CD14-positive monocyte (primary cell): ENCODE measurements around the gene PREP. TPM values are rescaled to one million over a fixed set of nuclear protein-coding genes. Genes with fewer than 3 reads are reported as not detected.

ENCODE experiments used
- DNase-seq, 3 donors: peaks; one replicate each; pipeline ENCODE4 v3.0.0-alpha.2; 2011 to 2022
- H2AFZ ChIP-seq: 2 replicates; pipeline ENCODE4 v1.6.0; 2012; ENCODE audit warnings: mild to moderate bottlenecking, low read depth, low read length, inconsistent platforms; ENCODE audit not compliant: insufficient read depth, poor library complexity, severe bottlenecking
- H3K27ac ChIP-seq, 2 donors: 1 replicate in 1 of 2; 2 replicates in 1 of 2; pipeline ENCODE4 v1.5.1; 2012 to 2013; ENCODE audit warnings: low read length in 2 of 2, control low read depth in 1 of 2, inconsistent platforms in 1 of 2, low read depth in 1 of 2, mild to moderate bottlenecking in 1 of 2
- H3K27me3 ChIP-seq, 2 donors: one replicate each; pipeline versions ENCODE4 v1.6.0 to v1.6.1; 2011 to 2013; ENCODE audit warnings: low read length in 2 of 2; ENCODE audit not compliant: control insufficient read depth in 2 of 2, insufficient read depth in 2 of 2
- H3K36me3 ChIP-seq, 2 donors: replicated peaks in 1 of 2; 1 replicate in 1 of 2; 2 replicates in 1 of 2; pipeline versions ENCODE4 v1.5.1 to v1.6.1; 2012 to 2013; ENCODE audit warnings: low read length in 2 of 2, control low read depth in 1 of 2, inconsistent platforms in 1 of 2, mild to moderate bottlenecking in 1 of 2; ENCODE audit not compliant: insufficient read depth in 2 of 2, control insufficient read depth in 1 of 2
- H3K4me1 ChIP-seq, 2 donors: 1 replicate in 1 of 2; 2 replicates in 1 of 2; pipeline versions ENCODE4 v1.5.1 to v1.6.1; 2012 to 2013; ENCODE audit warnings: low read length in 2 of 2, control low read depth in 1 of 2, inconsistent platforms in 1 of 2, mild to moderate bottlenecking in 1 of 2, moderate library complexity in 1 of 2; ENCODE audit not compliant: insufficient read depth in 2 of 2, control insufficient read depth in 1 of 2
- H3K4me2 ChIP-seq: replicated peaks from 2 replicates; pipeline ENCODE3; 2012; ENCODE audit warnings: low read length, moderate library complexity, mild to moderate bottlenecking; ENCODE audit not compliant: poor library complexity, severe bottlenecking; ENCODE audit errors: extremely low read depth
- H3K4me3 ChIP-seq, 3 experiments: fragments of 200-600 bp in 1 of 3; sonication (generic) in 1 of 3; replicated peaks in 1 of 3; 1 replicate in 2 of 3; 2 replicates in 1 of 3; pipeline ENCODE4 v1.5.1; 2011 to 2013; ENCODE audit warnings: low read length in 3 of 3, mild to moderate bottlenecking in 3 of 3, control low read depth in 2 of 3, low read depth in 2 of 3, inconsistent platforms in 1 of 3, moderate library complexity in 1 of 3
- H3K79me2 ChIP-seq: 2 replicates; pipeline ENCODE4 v1.6.0; 2012; ENCODE audit warnings: mild to moderate bottlenecking, control low read depth, inconsistent platforms, low read length, moderate library complexity; ENCODE audit not compliant: insufficient read depth
- H3K9ac ChIP-seq: 2 replicates; pipeline ENCODE4 v1.6.0; 2017; ENCODE audit warnings: low read length, mild to moderate bottlenecking; ENCODE audit not compliant: insufficient read depth, poor library complexity, severe bottlenecking
- H3K9me3 ChIP-seq, 2 donors: replicated peaks in 1 of 2; 1 replicate in 1 of 2; 2 replicates in 1 of 2; pipeline versions ENCODE4 v1.5.1 to v1.6.1; 2012 to 2013; ENCODE audit warnings: low read length in 2 of 2, control low read depth in 1 of 2; ENCODE audit not compliant: control insufficient read depth in 1 of 2, insufficient read depth in 1 of 2
- H4K20me1 ChIP-seq: 2 replicates; pipeline ENCODE4 v1.6.0; 2012; ENCODE audit warnings: mild to moderate bottlenecking, low read length, control low read depth, moderate library complexity; ENCODE audit not compliant: insufficient read depth
- H3K27ac Mint-ChIP-seq, 7 donors: one replicate each; pipeline ENCODE4 v1.8.0; 2020; ENCODE audit warnings: mild to moderate bottlenecking in 7 of 7, mixed read lengths in 7 of 7, moderate library complexity in 6 of 7, inconsistent platforms in 2 of 7
- H3K27me3 Mint-ChIP-seq, 3 donors: one replicate each; pipeline ENCODE4 v1.8.0; 2021 to 2022; ENCODE audit warnings: low read depth in 3 of 3, mild to moderate bottlenecking in 3 of 3, mixed read lengths in 3 of 3, moderate library complexity in 3 of 3, inconsistent platforms in 1 of 3
- H3K36me3 Mint-ChIP-seq, 2 donors: one replicate each; pipeline ENCODE4 v1.8.0; 2020; ENCODE audit warnings: mixed read lengths in 2 of 2, inconsistent platforms in 1 of 2, mild to moderate bottlenecking in 1 of 2
- H3K4me1 Mint-ChIP-seq: one replicate; pipeline ENCODE4 v1.8.0; 2020; ENCODE audit warnings: mild to moderate bottlenecking, mixed read lengths
- H3K4me3 Mint-ChIP-seq, 2 donors: one replicate each; pipeline ENCODE4 v1.8.0; 2020; ENCODE audit warnings: mild to moderate bottlenecking in 2 of 2, mixed read lengths in 2 of 2, moderate library complexity in 1 of 2
- H3K9me3 Mint-ChIP-seq, 7 donors: one replicate each; pipeline ENCODE4 v1.8.0; 2020 to 2022; ENCODE audit warnings: mixed read lengths in 7 of 7, mild to moderate bottlenecking in 6 of 7, moderate library complexity in 6 of 7, inconsistent platforms in 2 of 7
- WGBS: methylation state at CpG from one replicate; pipeline ENCODE4 v1.1.5; 2013; ENCODE audit warnings: missing lambda C conversion rate; ENCODE audit not compliant: insufficient coverage; 5-methylcytosine and 5-hydroxymethylcytosine counted together
- intact Hi-C, 2 donors: fragments of 100-400 bp; cut with micrococcal nuclease; formaldehyde crosslinking; loops; one replicate each; pipeline versions ENCODE4 v1.15.0 to v1.15.1; 2023
- polyA plus RNA-seq, 3 donors: library from polyadenylated mRNA; depleted of rRNA in 1 of 3; unstranded in 2 of 3; stranded (reverse) in 1 of 3; fragments of 300-500 nt in 2 of 3; fragments of >200 nt in 1 of 3; fragmentation: Illumina TruSeq in 2 of 3; gene quantifications; 1 replicate in 2 of 3; 2 replicates in 1 of 3; pipeline ENCODE4 v1.2.3, GENCODE V29; 2012 to 2021
- TF ChIP-seq, protein P1 (sequence below): fragments of 200-600 bp; IDR thresholded peaks from one replicate; pipeline ENCODE4 v1.8.0; 2022; ENCODE audit warnings: antibody characterized with exemption, mild to moderate bottlenecking

The PREP gene
- polyA plus RNA-seq, 3 donors = 21.4 to 40.8 (median 30.7) TPM

GRCh38 chr6:105313211-105313610 lies 89.7 kb downstream of the PREP start:
- Histone ChIP-seq H3K4me1 (no peaks in the 10 kb centered on the region), H4K20me1 (no peaks in the 10 kb centered on the region), H3K9ac (no peak overlapping the region), H3K79me2 (no peaks in the 10 kb centered on the region), H2AFZ (no peak overlapping the region), H3K27ac (no peak overlapping the region), H3K36me3 (peaks cover 39 to 86% of the 10 kb centered on the region in 2 donors), H3K27me3 (no peaks in the 10 kb centered on the region), H3K9me3 (no peaks in the 10 kb centered on the region), H3K4me3 (no peak overlapping the region), H3K4me2 (no peak overlapping the region)
- no peaks in the 10 kb centered on the region for H3K27me3 Mint-ChIP-seq
- TF ChIP-seq, protein P1, sequence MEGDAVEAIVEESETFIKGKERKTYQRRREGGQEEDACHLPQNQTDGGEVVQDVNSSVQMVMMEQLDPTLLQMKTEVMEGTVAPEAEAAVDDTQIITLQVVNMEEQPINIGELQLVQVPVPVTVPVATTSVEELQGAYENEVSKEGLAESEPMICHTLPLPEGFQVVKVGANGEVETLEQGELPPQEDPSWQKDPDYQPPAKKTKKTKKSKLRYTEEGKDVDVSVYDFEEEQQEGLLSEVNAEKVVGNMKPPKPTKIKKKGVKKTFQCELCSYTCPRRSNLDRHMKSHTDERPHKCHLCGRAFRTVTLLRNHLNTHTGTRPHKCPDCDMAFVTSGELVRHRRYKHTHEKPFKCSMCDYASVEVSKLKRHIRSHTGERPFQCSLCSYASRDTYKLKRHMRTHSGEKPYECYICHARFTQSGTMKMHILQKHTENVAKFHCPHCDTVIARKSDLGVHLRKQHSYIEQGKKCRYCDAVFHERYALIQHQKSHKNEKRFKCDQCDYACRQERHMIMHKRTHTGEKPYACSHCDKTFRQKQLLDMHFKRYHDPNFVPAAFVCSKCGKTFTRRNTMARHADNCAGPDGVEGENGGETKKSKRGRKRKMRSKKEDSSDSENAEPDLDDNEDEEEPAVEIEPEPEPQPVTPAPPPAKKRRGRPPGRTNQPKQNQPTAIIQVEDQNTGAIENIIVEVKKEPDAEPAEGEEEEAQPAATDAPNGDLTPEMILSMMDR = no peak
- intact Hi-C loops = no loop called here
- H3K27ac Mint-ChIP-seq = no peak overlapping the region
- H3K4me3 Mint-ChIP-seq = no peak overlapping the region
- no peaks in the 10 kb centered on the region for H3K9me3 Mint-ChIP-seq
- DNase-seq = no peak
- no peaks in the 10 kb centered on the region for H3K4me1 Mint-ChIP-seq
- H3K36me3 Mint-ChIP-seq = peaks cover 45 to 58% of the 10 kb centered on the region in 2 donors
- WGBS = no CpG with 5 or more reads among the region's 4 CpGs

- H3K4me1 ChIP-seq = no peaks in the 10 kb centered on the region
- H3K4me3 ChIP-seq = no peak overlapping the region
- no peaks in the 10 kb centered on the region for H3K4me1 Mint-ChIP-seq
- H3K9ac ChIP-seq = no peak overlapping the region
- no peak overlapping the region for H3K4me3 Mint-ChIP-seq
- H3K79me2 ChIP-seq = no peaks in the 10 kb centered on the region
- WGBS = 100% methylated on average over 3 of the region's 3 CpGs
- H3K27me3 ChIP-seq = no peaks in the 10 kb centered on the region
- peaks cover 29 to 91% of the 10 kb centered on the region in 2 donors for H3K36me3 ChIP-seq
- DNase-seq = no peak
- H3K27ac ChIP-seq = no peak overlapping the region
- H3K9me3 ChIP-seq = no peaks in the 10 kb centered on the region
- no peak overlapping the region for H3K4me2 ChIP-seq
- H3K9me3 Mint-ChIP-seq = no peaks in the 10 kb centered on the region
- peaks cover 40 to 56% of the 10 kb centered on the region in 2 donors for H3K36me3 Mint-ChIP-seq
- no peak overlapping the region for H2AFZ ChIP-seq
- TF ChIP-seq, protein P1 = no peak
- H3K27me3 Mint-ChIP-seq = no peaks in the 10 kb centered on the region
- no peaks in the 10 kb centered on the region for H4K20me1 ChIP-seq
- H3K27ac Mint-ChIP-seq = no peak overlapping the region
- intact Hi-C loops = no loop called here
These were observed 91.9 kb downstream of the PREP start for GRCh38 chr6:105310947-105311346.
